HL-60 (cell line): ENCODE measurements around the gene RPS27L.

Experiments
- DNase-seq, 2 experiments: peaks; one replicate each; pipeline ENCODE4 v3.0.0-alpha.2; 2010 to 2020; ENCODE audit warnings: low read depth in 1 of 2, low spot score in 1 of 2
- H3K27ac ChIP-seq: fragments of 250-450 bp; sonication (Bioruptor Pico); replicated peaks from 2 replicates; pipeline ENCODE4 v1.5.1; 2020; ENCODE audit warnings: mild to moderate bottlenecking, moderate library complexity
- H3K27me3 ChIP-seq: fragments of 250-450 bp; sonication (Bioruptor Pico); 2 replicates; pipeline ENCODE4 v1.5.1; 2021; ENCODE audit warnings: mild to moderate bottlenecking, moderate library complexity; ENCODE audit not compliant: insufficient read depth, poor library complexity, severe bottlenecking
- H3K4me3 ChIP-seq: replicated peaks from 2 replicates; pipeline ENCODE4 v1.5.1; 2011; ENCODE audit warnings: mild to moderate bottlenecking, control low read depth, low read length; ENCODE audit not compliant: insufficient read depth
- GABPA ChIP-seq: IDR thresholded peaks from 2 replicates; pipeline ENCODE4 v1.6.1; 2012; ENCODE audit warnings: low read depth
- POLR2AphosphoS5 ChIP-seq: IDR thresholded peaks from 2 replicates; pipeline ENCODE4 v1.6.1; 2012; ENCODE audit warnings: low read depth
- REST ChIP-seq: IDR thresholded peaks from 2 replicates; pipeline ENCODE4 v1.6.1; 2012; ENCODE audit warnings: low read depth; ENCODE audit not compliant: insufficient replicate concordance
- SPI1 ChIP-seq: IDR thresholded peaks from 2 replicates; pipeline ENCODE4 v1.6.1; 2012; ENCODE audit warnings: low read depth, mild to moderate bottlenecking, borderline replicate concordance
- TF ChIP-seq, protein P1 (sequence below): IDR thresholded peaks from one replicate; pipeline ENCODE4 v1.5.1; 2011; ENCODE audit warnings: low read length, control low read depth, inconsistent platforms; ENCODE audit not compliant: insufficient read depth

RPS27L gene

GRCh38 chr15:63134245-63134985, 22.9 kb downstream of the RPS27L start:
- Histone ChIP-seq H3K27me3 (no peaks in the 10 kb centered on the region), H3K27ac (no peak overlapping the region), H3K4me3 (no peak overlapping the region)
- DNase-seq: no peak
- TF ChIP-seq REST (no peak), POLR2AphosphoS5 (no peak), SPI1 (no peak), GABPA (no peak)
- TF ChIP-seq, protein P1, sequence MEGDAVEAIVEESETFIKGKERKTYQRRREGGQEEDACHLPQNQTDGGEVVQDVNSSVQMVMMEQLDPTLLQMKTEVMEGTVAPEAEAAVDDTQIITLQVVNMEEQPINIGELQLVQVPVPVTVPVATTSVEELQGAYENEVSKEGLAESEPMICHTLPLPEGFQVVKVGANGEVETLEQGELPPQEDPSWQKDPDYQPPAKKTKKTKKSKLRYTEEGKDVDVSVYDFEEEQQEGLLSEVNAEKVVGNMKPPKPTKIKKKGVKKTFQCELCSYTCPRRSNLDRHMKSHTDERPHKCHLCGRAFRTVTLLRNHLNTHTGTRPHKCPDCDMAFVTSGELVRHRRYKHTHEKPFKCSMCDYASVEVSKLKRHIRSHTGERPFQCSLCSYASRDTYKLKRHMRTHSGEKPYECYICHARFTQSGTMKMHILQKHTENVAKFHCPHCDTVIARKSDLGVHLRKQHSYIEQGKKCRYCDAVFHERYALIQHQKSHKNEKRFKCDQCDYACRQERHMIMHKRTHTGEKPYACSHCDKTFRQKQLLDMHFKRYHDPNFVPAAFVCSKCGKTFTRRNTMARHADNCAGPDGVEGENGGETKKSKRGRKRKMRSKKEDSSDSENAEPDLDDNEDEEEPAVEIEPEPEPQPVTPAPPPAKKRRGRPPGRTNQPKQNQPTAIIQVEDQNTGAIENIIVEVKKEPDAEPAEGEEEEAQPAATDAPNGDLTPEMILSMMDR: no peak

DNA sequence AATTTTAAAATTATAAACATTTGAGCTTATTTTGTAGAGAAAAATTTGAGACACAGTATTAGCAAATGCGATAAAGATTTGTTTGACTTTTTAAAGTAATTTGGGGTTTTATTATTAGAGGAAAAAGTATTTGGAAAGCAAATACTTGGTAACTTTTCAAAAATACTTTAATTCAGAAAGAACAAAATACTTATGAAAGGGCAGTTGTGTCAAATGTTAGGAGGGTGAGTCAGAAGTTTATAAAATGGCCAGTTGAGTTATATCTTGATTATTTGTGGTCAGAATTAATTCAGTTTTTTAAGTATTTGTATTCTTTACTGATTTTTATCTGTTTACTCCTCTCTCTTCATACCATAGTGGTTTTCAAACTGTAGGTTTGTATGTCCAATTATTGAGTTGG, 23.5 kb downstream of the RPS27L start:
- TF ChIP-seq POLR2AphosphoS5: no peak
- TF ChIP-seq REST: no peak
- no peak for TF ChIP-seq SPI1
- TF ChIP-seq, protein P1: no peak
- TF ChIP-seq GABPA: no peak
- no peak overlapping the region for H3K4me3 ChIP-seq
- no peaks in the 10 kb centered on the region for H3K27me3 ChIP-seq
- H3K27ac ChIP-seq: no peak overlapping the region
- DNase-seq: no peak

- no peak for DNase-seq
- Histone ChIP-seq H3K4me3 (no peak overlapping the region), H3K27me3 (no peaks in the 10 kb centered on the region), H3K27ac (no peak overlapping the region)
- TF ChIP-seq, protein P1: no peak
- TF ChIP-seq SPI1 (no peak), GABPA (no peak), REST (no peak), POLR2AphosphoS5 (no peak)
These were observed 30.6 kb downstream of the RPS27L start for GRCh38 chr15:63126726-63127125.
